NT2/D1 (cell line): Measurements from ENCODE around the gene SLC25A39.

Source experiments
- SUZ12 ChIP-seq: IDR thresholded peaks from 2 replicates; pipeline ENCODE4 v1.6.1; 2011; ENCODE audit not compliant: insufficient read length, insufficient read depth; ENCODE audit errors: extremely low read depth
- YY1 ChIP-seq: IDR thresholded peaks from 2 replicates; pipeline ENCODE4 v1.6.1; 2011; ENCODE audit not compliant: insufficient read length, insufficient read depth
- ZNF274 ChIP-seq: IDR thresholded peaks from 2 replicates; pipeline ENCODE4 v1.6.1; 2011; ENCODE audit warnings: mild to moderate bottlenecking, low read depth, low read length

GRCh38 chr17:44354582-44355561, 30.2 kb upstream of the SLC25A39 start:
- TF ChIP-seq YY1 (no peak), SUZ12 (no peak), ZNF274 (no peak)
